Prostate gland (tissue), 2 donors: ENCODE data around the gene EPC1.

Experiments used
- CTCF ChIP-seq, 4 experiments: fragments of 200-600 bp in 2 of 4; fragments of 450-650 bp in 2 of 4; sonication (generic) in 2 of 4; IDR thresholded peaks; 1 replicate in 3 of 4; 2 replicates in 1 of 4; pipeline ENCODE4 v1.5.1; 2016 to 2019; ENCODE audit warnings: antibody characterized with exemption in 4 of 4, mild to moderate bottlenecking in 2 of 4, moderate library complexity in 2 of 4
- POLR2AphosphoS5 ChIP-seq: sonication (generic); formaldehyde crosslinking; IDR thresholded peaks from one replicate; pipeline ENCODE4 v1.6.1; 2017; ENCODE audit warnings: antibody characterized with exemption

DNA sequence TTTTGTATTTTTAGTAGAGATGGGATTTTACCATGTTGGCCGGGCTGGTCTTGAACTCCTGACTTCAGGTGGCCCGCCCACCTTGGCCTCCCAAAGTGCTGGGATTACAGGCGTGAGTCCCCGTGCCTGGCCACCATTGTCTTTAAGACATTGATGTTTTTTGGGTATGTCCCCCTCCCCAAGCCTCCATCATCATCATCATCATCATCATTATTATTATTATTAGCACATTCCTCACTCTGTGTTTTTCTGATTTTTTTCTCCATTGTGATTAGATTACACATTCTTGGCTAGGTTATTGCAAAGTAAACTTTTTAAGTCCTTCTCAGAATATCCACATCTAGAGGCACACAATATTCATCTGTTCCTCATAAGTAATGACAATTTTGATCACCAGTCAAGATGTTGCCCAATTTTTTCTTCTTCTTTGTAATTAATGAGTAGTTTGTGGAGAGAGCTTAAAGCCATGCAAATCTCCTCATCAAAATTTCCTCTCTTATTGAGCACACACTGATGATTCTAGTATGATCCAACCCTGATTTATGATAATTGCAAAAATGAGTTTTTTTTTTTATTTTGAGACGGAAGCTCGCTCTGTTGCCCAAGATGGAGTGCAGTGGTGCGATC, 47.5 kb downstream of the EPC1 start:
- TF ChIP-seq CTCF (IDR thresholded peaks at IDR 0.05) (no peak), POLR2AphosphoS5 (no peak)
